NCI-H2196 (cell line): ENCODE measurements around the gene FHIT.

Source experiments
- DNase-seq: peaks from one replicate; lab custom pipeline; 2025; ENCODE audit not compliant: unreplicated experiment; lab: John Stamatoyannopoulos, UW

FHIT gene

DNA sequence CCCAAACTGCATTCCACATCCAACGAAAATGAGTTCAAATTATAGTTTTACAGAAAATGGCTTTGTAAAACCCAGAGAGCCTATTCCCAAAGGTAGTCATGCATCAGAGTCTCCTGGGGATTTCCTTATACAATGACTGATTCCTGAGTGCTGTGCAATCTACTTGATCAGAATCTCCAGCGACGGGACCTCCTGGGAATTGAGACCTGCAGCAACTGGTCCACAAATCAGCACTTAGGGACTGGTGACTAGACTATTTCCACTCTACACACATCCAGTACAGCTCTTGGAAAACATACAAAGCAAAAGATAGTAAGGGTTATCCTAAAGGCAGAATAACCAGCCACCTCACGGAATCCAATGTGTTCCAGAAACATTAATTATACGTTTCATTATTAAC lies 1330.4 kb downstream of the FHIT start:
- DNase-seq = no peak

DNA sequence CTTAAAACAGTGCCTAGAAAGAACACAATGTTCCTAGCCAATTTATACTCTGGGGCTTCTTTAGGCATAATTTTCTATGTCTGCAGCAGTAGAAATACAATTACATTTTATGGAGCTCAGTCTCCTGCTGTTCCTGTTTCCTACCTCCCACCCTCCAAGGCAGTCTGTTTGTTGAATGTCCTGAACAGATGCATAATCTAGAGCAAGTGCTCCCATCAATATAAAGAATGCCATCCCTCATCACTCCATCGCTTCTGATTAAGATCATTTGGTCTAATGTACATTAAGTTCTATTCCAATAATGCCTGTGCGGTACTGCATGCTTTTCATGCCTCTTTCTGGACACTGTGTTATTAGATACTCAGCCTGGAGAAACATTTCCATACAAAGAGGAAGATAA lies 1331.7 kb downstream of the FHIT start:
- no peak for DNase-seq

GRCh38 chr3:59914251-59914650 lies 1337.0 kb downstream of the FHIT start:
- no peak for DNase-seq

GRCh38 chr3:59913645-59914044 lies 1337.6 kb downstream of the FHIT start:
- DNase-seq = no peak

DNA sequence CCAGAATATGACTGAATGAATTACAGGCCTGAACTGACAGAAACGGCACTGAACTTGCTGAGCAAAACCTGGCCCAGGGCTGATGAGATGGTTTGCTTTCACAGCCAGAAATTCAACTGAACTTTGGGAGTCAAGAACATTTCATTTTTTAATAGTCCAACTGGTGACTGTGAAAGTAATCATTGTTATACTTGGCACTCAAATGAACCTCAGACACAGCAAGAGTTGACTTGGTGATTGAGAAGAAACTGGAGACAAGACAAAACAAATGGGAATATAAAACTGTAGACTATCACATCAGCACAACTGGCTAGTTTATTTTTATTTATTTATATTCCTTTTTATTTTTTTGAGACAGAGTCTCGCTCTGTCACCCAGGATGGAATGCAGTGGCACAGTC lies 1342.6 kb downstream of the FHIT start:
- DNase-seq = no peak

DNA sequence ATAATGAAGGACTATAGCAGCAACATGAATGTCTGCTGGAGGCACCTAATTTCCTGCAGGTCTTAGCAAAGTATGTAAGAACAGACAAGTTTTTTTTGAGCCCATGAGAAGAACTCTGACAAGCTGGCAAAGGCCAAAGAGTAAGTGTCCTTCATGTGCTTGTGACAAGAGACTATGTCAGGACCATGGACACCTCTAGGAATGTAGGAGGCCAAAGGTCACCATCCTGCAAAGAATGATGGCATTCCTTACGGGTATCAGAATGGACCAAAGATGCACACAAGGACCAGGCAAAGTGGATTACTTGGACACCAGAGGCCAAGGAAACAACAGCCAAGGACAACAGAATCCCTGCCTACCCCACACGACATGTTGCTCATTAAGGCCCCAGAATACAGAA lies 1343.0 kb downstream of the FHIT start:
- no peak for DNase-seq

- no peak for DNase-seq
Measured at GRCh38 chr3:59904296-59904695, 1347.0 kb downstream of the FHIT start.

DNA sequence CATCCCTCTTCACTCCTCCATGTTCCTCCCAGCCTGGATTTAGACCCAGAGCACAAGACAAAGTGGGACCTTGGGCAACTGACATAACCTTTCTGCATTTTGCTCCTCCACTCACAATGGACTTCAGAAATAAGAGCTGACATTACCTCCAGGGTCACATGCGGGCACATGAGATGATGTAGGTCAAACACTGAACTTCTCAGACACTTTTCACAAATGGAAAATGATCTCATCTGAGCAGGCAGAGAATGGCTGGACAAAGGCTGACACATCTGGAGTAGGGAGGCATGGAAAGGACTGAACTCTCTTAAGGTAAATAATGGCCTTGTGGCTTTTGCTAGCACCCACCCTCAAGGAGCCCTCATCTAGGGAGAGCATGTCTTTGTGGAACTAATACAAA lies 1352.2 kb downstream of the FHIT start:
- no peak for DNase-seq

GRCh38 chr3:59895972-59896371 lies 1355.3 kb downstream of the FHIT start:
- DNase-seq = peak; percentile 1

GRCh38 chr3:59894425-59895121 lies 1356.7 kb downstream of the FHIT start:
- DNase-seq = no peak

GRCh38 chr3:59890639-59891038 lies 1360.6 kb downstream of the FHIT start:
- no peak for DNase-seq

- no peak for DNase-seq
Measured at GRCh38 chr3:59886790-59887189, 1364.5 kb downstream of the FHIT start.

- no peak for DNase-seq
Measured at GRCh38 chr3:59885899-59886400, 1365.3 kb downstream of the FHIT start.

DNA sequence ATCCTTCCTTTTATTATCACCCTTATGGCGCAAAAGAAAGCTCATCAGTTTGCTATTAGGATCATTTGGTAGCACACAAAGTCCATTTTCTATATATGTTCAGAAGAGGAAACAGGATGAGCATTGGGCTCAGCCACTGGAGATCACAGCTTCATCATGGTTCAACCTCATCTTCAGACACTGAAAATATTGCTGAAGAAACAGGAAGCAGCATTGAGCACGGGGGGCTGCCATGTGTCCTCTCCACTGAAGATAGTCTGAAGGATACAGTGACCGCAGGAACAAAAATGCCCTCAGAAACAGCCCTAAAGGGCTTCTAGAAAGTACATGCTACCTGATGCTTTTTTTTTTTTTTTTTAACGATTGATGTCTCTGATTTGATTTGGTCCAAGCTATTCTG lies 1366.2 kb downstream of the FHIT start:
- DNase-seq = no peak

- DNase-seq = no peak
Measured at GRCh38 chr3:59884409-59884808, 1366.8 kb downstream of the FHIT start.

DNA sequence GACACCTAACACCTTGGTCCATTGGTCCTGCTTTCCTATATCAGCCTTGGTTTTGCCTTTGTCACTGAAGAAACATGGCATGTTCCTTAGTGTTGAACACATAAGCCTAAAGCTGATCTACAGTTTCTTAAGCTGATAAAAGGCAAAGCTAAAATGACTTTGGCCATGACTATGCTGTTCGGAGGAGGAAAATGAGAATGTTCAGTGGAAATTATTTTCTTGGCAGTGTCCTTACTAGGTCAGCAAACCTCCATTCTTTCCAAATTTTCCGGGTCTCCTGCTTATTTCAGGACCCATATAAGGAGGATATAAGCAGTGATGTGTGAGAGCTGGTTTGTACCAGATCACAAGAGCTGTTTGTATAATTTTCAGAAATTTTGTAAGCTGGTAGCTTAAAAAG lies 1368.5 kb downstream of the FHIT start:
- DNase-seq = no peak

DNA sequence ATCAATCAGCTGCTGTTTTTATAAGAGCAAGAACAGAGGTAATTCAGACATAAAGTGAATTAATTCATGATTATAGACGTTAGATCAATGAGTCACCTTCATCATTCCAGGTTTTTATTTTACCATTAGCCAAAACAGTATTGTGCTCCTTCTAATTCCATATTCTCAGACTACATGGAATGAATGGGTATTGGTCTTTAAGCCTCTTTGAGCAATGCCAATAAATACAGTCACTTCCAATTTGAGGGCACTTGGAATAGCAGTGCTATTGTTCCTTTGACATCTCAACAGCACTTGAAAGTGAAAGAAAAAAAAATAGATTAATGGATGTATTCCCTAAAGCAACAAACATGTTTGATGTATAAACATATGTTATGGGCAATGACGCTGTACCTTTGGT lies 1370.5 kb downstream of the FHIT start:
- no peak for DNase-seq

DNA sequence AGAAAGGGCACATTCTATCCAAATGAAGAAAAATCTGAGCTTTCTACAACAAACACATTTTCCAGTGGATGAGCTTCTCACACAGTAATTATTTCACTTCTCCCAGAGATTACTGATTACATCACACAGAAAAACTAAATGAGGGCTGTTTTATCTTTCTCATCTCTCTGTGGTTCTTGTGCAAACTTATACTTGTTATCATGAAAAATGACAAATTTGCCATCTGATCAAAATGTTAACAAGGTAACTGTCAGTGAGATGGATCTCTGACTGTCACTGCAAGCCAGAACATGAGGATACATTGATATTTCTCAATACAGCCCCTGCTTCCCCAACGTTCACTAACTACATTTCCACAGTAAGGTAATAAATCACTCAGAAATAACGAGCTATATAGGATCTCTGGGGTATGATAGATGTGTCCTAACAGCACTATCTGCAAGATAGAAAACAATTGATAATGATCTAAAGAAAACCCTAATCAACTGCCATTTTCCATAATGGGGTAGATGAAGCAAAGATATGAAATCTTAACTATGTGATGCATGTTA lies 1372.1 kb downstream of the FHIT start:
- no peak for DNase-seq

- DNase-seq = no peak
Measured at GRCh38 chr3:59878038-59878427, 1373.2 kb downstream of the FHIT start.

- DNase-seq = no peak
Measured at GRCh38 chr3:59877263-59878037, 1373.8 kb downstream of the FHIT start.

GRCh38 chr3:59876533-59877062 lies 1374.7 kb downstream of the FHIT start:
- no peak for DNase-seq
